ENCODE results near the gene PGAP3.

Gene PGAP3

DNA sequence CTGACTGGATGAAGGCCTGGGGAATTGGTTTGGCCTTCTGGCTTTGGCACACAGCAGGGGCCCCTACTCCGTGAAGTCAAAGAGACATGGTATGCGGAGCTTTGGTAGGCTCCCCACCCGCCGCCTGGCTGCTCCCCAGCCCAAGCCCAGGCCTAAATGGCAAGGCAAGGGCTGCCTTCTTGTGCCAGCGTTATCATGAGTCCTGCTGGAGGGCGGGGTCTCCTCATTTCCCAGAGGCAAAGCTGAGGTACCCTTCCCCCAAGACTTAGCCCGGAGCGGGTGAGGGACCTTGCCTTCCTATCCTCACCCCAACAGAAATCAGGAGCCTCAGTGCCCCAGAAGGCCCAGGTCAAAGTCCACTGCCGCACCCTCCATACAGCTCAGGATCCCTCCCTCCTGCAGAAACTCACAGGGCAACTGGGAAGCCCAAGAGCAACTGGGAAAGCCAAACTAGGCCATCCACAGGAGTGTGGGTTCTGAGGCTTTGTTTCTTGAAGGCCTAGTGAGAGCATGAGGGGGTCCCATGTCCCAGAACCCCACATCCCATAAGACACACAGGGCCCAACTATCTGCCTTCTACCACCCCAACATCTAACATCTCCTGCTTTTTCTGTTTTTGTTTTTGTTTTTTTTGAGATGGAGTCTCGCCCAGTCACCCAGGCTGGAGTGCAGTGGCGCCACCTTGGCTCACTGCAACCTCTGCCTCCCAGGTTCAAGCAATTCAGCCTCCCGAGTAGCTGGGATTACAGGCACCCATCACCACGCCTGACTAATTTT lies 9.3 kb downstream of the PGAP3 start:
- DNase-seq (ENCODE audit: low read depth): no peak
- no peak overlapping the region for H3K4me3 ChIP-seq (ENCODE audit: low read length)
- TF ChIP-seq, protein P1, sequence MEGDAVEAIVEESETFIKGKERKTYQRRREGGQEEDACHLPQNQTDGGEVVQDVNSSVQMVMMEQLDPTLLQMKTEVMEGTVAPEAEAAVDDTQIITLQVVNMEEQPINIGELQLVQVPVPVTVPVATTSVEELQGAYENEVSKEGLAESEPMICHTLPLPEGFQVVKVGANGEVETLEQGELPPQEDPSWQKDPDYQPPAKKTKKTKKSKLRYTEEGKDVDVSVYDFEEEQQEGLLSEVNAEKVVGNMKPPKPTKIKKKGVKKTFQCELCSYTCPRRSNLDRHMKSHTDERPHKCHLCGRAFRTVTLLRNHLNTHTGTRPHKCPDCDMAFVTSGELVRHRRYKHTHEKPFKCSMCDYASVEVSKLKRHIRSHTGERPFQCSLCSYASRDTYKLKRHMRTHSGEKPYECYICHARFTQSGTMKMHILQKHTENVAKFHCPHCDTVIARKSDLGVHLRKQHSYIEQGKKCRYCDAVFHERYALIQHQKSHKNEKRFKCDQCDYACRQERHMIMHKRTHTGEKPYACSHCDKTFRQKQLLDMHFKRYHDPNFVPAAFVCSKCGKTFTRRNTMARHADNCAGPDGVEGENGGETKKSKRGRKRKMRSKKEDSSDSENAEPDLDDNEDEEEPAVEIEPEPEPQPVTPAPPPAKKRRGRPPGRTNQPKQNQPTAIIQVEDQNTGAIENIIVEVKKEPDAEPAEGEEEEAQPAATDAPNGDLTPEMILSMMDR (IDR thresholded peaks at IDR 0.05; ENCODE audit: insufficient read depth, low read depth, low read length, missing control alignments): no peak

DNA sequence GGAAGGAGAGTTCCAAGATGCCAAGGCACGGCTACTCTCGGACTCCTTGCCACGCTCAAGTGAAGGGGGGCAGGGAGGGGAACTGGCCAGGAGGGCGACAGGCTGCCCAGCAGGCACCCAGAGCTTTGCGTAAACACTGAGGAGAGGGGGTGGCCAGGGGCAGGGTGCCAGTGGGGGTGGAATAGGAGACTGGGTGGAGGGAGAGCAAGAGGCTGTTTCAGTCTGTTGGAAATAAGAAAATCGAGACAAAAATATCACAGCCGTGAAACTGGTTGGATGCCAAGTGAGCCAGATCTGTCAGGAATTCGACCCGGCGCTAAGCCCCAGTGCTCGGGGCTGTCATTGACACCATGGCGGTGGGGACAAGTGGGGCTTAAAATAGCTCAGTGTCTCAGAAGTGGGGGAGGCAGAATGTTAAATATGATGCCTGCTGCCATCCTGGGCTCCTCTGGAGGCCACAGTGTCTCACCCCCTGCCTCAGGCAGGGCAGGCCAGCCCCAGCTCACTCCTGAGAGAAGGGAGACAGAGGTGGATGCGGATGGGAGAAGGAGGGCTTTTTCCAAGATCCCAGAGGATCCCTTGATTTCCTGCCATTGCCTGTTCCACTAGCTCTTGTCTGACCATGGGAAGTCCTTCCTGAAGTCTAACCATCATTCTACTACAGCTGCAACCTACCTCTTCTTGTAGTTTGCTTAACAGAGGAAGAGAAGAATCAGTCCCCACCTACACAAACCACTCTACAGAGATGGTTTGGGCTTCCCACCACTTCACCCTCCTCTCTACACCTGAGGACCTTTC lies 10.1 kb downstream of the PGAP3 start:
- no peak overlapping the region for H3K4me3 ChIP-seq (ENCODE audit: low read length)
- DNase-seq (ENCODE audit: low read depth): no peak
- TF ChIP-seq, protein P1 (IDR thresholded peaks at IDR 0.05; ENCODE audit: insufficient read depth, low read depth, low read length, missing control alignments): no peak

DNA sequence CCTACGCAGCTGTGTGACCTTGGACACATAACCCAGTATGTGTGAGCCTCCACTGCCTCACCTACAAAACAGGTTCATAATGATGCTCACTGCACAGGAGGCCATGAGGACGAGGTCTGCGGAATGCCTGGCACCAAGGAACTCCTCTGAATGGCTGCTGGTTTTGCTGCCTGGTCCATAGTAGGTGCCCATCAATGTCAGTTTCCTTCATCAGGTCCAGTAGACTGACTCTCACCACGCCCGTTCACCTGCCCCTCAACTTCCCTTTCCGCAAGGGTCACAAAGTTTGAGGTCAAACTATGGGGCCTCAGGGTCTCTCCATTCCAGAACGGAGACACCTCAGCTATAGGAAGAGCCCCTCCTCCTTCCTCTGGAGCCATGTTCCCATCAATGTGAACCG lies 10.8 kb downstream of the PGAP3 start:
- DNase-seq (ENCODE audit: low read depth): no peak
- TF ChIP-seq, protein P1 (IDR thresholded peaks at IDR 0.05; ENCODE audit: insufficient read depth, low read depth, low read length, missing control alignments): no peak
- no peak overlapping the region for H3K4me3 ChIP-seq (ENCODE audit: low read length)

DNA sequence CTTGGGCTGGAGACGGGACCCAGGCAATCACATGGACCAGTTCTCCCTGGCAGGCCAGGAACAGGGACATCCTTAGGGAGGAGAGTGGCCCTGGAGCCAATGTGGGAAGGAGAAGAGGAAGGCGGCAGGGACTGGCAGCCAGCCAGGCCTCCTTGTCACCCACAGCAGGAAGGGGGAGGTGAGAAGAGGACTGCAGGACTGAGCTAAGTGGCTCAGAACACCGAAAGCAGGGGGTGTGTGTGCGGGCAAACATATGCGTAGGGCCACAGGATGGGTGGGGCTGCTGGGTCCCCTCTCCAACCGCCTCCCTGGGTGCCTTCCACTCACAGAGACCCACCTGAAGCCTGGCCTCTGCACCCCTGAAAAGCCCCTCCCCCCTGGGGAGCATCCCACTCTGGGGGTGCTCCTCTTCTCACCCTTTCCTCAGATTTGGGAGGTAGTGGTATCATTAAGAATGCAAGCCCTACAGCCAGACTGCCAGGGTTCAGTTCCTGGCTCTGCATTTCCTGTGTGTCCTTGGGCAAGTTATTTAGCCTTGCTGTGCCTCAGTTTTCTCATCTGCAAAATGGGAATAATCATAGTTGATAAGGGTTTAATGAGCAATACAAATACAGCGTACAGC lies 11.5 kb downstream of the PGAP3 start:
- no peak overlapping the region for H3K4me3 ChIP-seq (ENCODE audit: low read length)
- DNase-seq (ENCODE audit: low read depth): peak; percentile 44
- TF ChIP-seq, protein P1 (IDR thresholded peaks at IDR 0.05; ENCODE audit: insufficient read depth, low read depth, low read length, missing control alignments): no peak

DNA sequence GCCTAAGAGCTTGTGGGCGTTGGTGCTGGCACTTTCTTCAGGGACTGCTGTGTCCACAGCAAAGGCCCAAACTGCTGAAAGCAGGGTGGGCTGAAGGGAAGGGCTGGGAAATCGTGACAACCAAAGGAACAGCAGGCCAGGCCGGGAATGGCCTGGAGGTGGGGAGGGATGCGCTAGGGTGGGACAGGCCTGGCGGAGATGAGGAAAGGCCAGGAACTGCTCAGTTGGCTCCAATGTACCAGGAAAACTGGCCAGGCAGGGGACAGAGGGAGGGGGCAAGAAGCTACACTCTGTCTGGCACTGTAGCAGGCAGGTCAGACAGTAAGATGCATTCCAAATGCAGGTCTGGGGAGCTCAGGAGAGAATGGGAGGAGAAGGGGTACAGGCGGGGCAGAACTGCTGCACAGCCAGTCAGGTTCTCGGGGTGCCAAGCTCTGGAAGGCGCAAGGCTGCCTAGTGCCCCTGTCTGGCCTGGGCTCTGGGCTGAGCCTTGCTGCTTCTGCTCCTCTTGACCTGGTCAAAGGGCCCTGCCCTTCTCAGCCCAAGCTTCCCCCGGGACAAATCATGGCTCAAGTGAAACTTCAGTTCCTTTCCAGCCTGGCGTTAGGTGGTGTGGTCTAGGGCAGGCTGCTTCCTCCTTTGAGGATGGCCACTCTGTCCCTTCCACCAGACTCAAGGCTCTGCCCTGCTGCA lies 12.3 kb downstream of the PGAP3 start:
- no peak overlapping the region for H3K4me3 ChIP-seq (ENCODE audit: low read length)
- DNase-seq (ENCODE audit: low read depth): no peak
- TF ChIP-seq, protein P1 (IDR thresholded peaks at IDR 0.05; ENCODE audit: insufficient read depth, low read depth, low read length, missing control alignments): no peak

DNA sequence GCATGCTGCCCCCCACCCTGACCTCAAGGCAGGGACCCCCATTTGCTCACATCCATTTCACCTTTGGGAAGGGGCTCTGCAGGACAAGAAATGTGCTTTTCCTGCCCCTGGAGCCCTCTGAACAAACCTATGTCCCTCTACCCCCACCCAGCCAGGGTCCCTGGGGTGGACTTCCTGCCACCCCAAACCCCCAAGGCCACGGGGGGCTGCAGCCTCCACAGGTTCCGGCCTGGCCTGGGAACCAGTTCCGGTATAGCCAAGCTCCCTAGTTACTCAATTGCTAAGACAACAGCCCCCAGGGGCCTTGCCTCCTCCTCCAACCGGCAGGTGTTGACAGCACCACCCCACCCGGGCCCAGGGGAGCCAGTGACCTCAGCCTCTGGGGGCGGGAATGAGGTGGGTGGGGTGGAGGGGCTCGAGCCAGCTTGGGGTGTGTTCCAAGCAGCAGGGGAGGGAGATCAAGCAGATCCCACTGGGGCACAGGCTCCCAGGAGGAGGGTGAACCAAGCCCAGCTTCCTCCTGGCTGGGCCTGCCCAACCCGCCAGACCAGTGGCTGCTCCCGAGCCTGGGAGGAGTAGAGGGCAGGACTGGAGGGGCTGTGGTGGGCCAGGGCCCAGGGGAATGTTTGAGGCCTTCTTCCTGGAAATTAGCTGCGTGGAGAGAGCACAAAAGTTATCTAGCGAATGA lies 13.0 kb downstream of the PGAP3 start:
- H3K4me3 ChIP-seq (ENCODE audit: low read length): no peak overlapping the region
- TF ChIP-seq, protein P1 (IDR thresholded peaks at IDR 0.05; ENCODE audit: insufficient read depth, low read depth, low read length, missing control alignments): no peak
- DNase-seq (ENCODE audit: low read depth): peak; percentile 51

Measured in epithelial cell of esophagus (primary cell).